ENCODE results near the gene SIRT3.

Gene SIRT3

DNA sequence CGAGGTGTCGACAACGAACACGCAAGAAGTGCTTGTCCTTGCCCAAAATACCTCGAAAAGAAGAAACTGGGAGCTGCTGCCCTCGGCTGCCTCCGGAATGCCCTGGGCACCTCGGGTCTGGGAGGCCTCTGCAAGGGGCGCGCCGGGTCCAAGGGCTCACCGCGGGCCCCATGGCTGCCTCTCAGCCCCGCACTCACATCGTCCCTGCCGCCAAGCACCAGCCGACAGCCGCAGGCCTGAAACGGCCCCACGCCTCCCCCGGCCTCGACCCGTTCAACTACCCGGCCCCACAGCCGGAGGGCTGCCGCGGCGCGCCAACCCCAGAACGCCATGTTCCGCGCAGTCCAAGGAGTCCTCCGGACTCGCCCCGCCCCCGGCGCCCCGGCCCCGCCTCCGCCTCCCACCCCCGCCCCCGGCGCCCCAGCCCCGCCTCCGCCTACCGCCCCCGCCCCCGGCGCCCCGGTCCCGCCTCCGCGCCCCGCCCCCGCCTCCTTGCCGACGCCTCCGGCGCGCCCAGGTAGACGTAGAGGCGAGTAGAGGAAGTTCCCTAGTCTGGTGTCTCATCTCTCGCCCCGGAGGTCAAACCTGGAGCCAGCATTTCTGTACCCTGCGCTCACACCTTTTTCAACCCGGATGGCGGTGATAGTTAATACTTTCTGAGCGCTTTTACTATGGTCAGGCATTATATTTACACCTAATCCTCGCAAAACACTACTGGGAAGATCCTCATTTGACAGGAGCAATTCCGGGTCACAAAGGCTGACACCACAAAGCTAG, at the start of gene SIRT3:
Gene SIRT3 (minus strand): TSS at position 346 of the 777 bp plus-strand sequence. CDS start 14 bp downstream, at position 332.
- peak; percentile 76 for DNase-seq

DNA sequence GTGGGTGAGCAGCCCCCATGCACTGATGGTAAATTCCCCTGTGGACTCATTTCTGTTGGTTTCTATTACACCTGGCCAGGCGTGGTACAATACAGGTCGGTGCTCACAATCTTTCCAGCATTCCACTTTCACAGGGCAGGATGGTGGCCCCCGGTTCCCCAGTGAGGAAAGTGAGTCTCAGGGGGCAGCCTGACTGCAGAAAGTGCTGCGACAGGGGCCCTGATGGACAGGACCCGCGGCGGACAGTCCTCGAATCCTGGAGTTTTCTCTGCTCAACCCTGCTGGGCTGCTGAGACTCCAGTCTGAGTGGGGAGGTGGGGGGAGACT, 49.7 kb upstream of the SIRT3 start:
- no peak for DNase-seq

DNA sequence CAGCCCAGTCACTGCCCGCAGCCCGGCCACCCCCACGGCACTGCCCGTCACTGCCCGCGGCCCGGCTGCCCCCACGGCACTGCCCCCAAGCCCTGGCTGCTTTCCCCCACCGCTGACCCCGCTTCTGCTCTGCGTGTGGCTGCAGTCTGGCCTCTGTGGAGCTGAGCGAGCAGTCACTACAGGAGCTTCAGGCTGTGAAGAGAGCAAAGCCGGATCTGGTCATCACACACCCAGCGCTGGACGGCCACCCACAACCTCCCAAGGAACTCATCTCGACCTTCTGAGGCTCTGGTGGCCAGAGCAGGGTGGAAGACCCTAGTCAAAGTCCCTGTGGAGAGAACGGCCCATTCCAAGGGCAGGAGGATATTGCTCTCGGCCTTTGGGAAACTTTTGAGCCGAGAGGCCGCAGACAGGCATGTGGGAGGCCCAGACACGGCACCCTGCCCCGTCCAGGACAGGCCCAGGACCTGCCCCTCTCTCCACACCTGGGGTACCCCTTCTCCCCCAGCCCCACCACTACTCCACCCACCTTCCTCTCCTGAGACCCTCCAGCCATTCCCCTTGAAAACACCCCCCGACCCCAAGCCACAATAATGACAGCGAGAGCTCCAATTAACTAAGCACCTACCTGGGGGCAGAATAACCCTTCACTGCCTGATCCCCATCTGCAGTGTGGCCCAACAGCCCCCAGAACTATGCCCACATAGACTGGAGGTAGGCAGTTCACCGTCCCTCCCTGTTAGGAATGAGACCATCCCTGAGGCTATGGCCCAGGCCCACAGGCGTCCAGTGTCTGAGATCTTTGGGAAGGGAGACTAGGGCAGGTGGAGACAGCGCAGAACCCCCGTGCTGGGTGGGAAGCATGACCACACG, 49.1 kb upstream of the SIRT3 start:
- no peak for DNase-seq

DNA sequence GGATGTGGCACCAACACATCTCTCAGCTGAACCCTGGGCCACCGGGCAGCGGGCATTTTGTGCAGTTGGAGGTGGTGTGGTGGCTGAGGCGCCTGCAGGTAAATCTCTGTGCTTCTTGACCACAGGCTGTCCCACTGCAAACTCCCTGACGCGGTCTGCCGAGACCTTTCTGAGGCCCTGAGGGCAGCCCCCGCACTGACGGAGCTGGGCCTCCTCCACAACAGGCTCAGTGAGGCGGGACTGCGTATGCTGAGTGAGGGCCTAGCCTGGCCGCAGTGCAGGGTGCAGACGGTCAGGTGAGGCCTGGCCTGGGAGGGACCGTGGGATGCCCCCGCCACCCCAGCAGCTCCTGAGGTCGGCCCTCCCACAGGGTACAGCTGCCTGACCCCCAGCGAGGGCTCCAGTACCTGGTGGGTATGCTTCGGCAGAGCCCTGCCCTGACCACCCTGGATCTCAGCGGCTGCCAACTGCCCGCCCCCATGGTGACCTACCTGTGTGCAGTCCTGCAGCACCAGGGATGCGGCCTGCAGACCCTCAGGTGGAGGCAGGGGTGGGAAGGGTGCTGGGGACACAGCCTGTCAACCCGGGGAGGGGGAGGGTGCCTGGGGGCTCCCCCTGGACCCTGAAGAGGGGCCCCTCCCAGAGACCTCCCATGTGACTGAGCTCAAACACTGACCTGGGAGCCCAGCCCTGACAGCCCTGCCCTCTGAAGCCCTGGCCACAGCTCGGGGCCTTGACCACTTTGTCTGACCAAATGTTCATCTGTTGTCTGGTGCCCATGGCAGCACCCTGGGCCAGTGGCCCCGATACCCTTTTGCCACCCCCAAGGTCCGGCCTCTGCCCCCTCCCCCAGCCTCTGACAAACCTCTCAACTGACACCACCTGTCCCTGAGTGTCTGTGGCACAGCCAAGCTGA, 48.2 kb upstream of the SIRT3 start:
- no peak for DNase-seq

DNA sequence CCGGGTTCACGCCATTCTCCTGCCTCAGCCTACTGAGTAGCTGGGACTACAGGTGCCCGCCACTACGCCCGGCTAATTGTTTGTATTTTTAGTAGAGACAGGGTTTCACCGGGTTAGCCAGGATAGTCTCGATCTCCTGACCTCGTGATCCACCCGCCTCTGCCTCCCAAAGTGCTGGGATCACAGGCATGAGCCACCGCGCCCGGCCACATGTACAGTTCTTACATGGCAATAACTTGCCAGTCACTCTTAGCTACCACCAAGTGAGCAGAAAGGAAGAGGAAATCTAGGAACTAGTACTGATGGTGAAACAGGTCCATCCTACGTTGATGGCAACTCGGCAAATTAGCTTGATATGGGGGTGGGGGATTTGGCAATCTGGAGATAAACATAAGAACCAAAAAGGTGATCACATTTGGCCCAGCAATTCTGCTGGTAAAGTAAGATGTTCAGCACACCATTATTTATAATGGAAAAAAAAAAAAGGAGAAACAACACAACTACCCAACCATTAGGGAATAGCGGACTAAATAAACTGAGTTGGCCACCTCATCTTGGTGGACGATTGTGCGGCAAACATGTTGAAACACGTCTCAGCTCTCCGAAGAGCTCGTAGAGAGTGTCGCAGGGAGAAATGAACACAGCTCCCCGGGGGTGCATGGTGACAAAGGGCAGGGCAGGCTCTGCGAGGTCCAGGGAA, 47.4 kb upstream of the SIRT3 start:
- no peak for DNase-seq

DNA sequence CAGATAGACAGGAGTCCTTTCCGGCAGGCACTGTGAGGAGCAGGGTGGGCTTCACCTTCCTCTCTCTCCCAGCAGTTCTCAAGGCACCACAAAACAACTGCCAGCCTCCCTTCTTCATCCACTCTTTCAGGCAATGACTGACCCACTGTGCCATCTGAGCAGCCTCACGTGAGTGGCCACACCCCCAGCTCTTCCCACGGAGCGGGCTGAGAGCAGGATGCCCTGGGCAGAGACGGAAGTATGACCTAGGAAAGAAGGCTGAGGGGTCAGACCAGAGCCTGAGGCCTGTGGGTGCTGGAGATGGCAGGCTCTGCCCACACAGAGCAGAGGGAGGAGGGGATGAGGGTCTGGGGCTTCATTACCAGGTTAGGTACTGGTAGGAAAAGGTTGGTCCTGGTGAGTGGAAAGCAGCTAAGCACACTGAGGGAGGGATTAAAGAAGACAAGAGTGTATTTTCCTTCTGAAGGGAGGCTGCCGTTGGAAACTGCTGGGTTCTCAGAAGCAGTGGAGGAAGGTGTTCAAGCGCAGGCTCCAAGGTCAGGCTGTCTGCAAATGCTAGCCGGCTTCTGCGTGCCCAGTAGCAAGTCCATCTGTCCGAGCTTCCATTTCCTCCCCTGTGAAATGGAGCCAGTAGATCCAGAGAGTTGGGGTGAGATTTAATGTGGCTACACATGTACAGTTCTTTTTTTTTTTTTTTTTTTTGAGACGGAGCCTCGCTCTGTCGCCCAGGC, 46.7 kb upstream of the SIRT3 start:
- no peak for DNase-seq

DNA sequence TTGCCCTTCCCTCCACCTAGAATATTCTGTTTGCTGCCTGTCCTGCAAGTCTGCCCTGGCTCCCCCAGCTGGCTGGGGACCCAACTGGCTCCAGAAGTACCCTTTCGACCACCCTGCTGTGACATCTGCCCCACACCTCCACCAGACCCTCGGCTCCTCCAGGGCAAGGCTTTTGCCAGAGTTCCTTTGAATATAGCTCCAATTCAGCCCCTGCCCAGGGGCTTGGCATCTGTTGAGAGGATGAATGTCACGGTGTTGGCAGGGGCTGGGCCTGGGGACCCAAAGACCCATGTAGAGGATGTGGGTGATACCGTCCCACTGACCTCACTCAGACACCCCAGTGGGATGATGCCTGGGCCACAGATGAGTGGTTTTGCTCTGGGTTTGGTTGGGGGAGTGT, 46.0 kb upstream of the SIRT3 start:
- no peak for DNase-seq

DNA sequence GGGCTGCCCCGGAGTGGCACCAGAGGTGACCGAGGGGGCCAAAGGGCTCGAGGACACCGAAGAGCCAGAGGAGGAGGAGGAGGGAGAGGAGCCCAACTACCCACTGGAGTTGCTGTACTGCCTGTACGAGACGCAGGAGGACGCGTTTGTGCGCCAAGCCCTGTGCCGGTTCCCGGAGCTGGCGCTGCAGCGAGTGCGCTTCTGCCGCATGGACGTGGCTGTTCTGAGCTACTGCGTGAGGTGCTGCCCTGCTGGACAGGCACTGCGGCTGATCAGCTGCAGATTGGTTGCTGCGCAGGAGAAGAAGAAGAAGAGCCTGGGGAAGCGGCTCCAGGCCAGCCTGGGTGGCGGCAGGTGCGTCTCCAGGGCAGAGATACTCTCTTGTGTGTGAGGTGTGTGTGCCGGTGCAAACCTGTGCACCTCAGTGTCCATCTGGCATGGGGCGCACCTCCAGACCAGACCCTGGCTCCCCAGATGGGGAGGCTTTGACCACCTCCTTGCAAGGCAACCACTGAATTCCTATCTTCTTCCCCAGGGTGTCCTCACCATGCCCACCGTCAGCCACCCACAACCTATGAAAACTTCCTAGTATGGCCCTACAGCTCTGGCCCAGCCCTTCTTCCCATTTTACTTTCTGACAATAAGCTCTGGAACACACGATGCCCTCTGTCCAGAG, 45.5 kb upstream of the SIRT3 start:
- no peak for DNase-seq

DNA sequence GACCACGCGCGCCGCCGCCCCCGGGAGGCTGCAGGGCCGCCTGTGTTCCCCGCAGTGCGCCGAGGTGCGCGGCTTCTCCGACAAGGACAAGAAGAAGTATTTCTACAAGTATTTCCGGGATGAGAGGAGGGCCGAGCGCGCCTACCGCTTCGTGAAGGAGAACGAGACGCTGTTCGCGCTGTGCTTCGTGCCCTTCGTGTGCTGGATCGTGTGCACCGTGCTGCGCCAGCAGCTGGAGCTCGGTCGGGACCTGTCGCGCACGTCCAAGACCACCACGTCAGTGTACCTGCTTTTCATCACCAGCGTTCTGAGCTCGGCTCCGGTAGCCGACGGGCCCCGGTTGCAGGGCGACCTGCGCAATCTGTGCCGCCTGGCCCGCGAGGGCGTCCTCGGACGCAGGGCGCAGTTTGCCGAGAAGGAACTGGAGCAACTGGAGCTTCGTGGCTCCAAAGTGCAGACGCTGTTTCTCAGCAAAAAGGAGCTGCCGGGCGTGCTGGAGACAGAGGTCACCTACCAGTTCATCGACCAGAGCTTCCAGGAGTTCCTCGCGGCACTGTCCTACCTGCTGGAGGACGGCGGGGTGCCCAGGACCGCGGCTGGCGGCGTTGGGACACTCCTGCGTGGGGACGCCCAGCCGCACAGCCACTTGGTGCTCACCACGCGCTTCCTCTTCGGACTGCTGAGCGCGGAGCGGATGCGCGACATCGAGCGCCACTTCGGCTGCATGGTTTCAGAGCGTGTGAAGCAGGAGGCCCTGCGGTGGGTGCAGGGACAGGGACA, 44.8 kb upstream of the SIRT3 start:
- no peak for DNase-seq

DNA sequence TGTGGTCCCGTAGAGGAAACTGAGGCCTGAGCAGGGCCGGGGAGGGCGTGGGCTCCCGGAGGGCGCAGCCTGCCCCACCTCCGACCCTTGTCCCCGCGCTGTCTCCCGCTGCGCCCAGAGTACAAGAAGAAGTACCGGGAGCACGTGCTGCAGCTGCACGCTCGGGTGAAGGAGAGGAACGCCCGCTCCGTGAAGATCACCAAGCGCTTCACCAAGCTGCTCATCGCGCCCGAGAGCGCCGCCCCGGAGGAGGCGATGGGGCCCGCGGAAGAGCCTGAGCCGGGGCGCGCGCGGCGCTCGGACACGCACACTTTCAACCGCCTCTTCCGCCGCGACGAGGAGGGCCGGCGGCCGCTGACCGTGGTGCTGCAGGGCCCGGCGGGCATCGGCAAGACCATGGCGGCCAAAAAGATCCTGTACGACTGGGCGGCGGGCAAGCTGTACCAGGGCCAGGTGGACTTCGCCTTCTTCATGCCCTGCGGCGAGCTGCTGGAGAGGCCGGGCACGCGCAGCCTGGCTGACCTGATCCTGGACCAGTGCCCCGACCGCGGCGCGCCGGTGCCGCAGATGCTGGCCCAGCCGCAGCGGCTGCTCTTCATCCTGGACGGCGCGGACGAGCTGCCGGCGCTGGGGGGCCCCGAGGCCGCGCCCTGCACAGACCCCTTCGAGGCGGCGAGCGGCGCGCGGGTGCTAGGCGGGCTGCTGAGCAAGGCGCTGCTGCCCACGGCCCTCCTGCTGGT, 44.0 kb upstream of the SIRT3 start:
- DNase-seq = no peak

DNA sequence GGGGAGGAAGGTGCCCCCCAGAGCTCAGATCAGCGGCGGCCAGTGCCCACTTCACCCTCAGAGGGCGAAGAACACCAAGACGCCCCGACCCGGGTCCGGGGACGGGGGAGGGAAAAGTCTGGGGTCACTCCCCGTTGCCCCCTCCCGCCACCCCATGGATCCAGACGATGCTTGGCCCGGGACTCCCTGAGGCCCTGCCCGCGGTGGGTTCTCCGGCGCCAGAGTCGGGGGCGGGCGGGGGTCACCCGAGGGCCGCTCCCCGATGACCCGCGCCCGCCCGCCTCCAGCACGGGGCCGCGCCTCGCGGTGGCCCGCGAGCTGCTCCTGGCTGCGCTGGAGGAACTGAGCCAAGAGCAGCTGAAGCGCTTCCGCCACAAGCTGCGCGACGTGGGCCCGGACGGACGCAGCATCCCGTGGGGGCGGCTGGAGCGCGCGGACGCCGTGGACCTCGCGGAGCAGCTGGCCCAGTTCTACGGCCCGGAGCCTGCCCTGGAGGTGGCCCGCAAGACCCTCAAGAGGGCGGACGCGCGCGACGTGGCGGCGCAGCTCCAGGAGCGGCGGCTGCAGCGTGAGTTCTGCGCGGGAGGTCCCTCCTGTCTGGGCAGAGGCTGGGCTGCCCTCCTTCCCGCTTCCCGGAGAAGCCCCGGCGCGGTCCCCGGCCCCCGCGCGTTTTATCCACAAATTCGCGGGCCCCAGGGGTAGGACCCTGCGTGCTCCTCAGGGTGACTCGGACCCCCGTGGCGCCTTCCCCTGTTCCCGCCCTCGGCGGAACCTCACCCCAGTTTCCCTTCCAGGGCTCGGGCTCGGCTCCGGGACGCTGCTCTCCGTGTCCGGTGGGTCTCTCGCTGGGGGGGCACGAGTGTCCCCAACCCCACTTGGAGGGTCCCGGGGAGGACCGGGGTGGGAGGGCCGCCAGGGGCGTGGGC, 43.2 kb upstream of the SIRT3 start:
- no peak for DNase-seq

DNA sequence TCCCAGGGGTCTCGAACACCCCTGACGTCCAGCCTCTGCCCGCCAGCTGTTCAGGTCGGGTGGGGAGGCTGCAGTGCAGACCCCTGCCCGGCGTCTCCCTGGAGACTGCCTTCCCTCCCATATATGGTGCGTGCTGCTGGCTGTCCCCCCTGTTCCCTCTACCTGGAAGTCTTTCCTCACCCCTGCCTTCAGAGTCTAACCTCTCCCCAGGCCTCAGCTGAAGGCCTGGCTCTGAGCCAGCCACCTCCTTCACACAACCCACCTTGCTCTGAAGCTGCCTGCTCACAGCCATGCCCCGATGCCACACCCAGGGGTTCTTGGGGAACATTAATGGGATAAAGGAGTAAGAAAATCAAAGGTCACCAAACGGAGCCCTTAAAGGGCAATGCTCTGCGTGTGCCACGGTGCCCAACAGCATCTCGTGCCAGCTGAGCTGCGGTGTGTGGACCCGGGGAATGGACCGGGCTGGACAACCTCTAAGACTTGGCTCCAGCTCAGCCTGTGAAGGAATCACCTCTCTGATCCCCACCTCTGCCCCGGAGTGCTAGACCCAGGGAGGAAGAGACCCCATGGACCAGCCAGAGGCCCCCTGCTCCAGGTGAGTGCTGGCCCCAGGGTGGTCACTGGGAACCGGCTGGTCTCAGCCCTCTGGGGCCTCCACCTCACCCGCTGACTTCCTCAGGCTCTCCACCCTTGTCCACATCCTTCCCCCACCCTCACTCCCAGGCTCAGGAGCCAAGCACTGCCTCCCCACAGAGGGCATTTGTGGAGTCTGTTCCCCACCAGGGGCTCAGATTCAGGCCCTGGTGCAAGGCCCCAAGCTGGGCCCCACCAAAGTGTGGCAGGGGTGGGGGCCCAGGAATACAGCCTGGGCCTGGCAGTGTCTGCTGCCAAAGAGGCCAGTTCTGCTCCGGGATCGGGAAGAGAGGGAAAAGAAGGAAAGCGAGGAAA, 42.1 kb upstream of the SIRT3 start, which contains the start of gene NLRP6:
Gene NLRP6 (plus strand): TSS at position 407 of the 951 bp plus-strand sequence. CDS start 163 bp downstream, at position 570.
- DNase-seq = no peak

DNA sequence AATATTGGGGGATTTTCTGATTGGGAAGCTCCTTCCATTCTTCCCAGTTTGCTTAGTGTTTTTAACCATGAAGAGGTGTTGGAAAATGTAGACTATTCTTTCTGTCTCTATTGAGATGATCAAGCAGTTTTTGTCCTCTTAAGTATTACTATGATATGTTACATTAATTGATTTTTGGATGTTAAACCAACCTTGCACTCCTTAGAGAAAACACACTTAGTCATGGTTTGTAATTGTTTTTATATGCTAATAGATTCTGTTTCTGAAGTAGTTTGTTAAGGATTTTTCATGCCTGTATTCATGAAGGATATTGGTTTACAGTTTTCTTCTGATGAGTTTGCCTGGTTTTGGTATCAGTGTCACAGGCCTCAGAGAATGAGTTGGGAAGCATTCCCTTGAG, 40.1 kb upstream of the SIRT3 start:
- no peak for DNase-seq

DNA sequence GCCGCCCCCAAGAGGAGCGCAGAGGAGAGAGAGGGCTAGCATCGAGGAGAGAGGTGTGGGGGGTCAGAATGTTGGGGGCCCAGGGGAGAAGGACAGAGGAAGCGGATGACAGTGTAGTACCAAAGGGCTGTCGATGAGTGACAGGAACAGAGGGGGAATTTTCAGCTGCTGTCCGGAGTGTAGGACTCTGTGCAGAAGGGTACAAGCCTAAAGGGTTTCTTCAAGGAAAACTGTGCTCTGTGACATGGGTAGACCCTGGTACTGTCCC, 36.7 kb upstream of the SIRT3 start:
- DNase-seq = no peak

DNA sequence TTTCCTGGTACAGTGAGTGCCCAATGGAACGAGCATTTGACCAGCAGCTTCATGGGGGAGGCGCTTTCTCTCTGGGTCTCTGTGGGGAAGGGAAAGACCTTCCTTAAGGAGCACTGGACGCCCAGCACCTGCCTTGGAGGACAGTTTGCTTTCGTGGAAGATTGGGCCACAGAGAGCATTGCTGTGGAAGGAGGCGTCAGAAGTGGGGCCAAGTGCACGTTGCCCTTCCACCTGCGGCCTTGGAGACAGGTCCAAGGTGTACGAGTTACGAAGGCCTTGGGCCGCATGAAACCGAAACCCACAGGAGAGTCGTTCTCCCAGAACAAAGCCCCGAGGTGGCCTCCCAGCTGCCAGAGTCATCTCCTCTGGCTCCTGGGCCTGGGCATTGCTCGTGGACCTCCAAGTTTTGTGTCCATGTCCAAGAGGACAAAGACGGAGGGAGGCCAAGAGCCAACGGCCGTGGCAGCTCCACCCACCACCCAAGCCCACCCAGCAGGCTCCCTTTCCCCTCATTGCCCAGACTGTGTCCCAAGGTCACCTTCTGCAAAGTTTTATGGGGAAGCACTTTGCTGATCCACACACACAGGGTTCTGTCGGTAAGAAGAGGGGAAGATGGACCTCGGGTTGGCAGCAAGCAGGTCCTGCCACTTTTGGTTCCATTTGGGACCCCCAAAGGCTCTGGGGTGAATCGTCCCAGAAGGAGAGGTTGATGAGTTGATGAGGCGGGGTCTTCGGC, 36.2 kb upstream of the SIRT3 start:
- DNase-seq = no peak

DNA sequence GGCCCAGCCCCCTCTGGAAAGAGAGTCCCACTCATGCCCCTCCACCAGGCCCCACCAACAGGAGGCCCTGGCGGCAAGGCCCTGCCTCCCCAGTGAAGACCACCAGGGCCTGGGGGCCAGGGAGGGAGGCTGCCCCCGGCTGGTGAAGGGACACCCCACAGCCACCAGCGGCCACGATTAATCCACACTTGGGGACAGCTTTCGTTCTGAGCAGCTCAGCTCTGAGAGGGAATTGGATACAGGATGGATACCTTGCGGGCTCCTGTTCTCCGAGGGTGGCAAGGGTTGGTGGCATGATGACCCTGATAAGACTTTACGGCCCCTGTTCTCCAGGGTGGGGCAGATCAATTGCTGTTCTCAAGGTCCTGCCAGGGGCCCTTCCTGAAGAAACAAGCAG, 35.2 kb upstream of the SIRT3 start:
- no peak for DNase-seq
